HG02588 (cell line): ENCODE measurements around the gene GID8.

Experiments
- ATAC-seq: cut with Tn5 transposase; IDR thresholded peaks from one replicate; pipeline ENCODE4 v1.9.1; 2021; ENCODE audit warnings: mild to moderate bottlenecking, moderate library complexity; ENCODE audit not compliant: unreplicated experiment

Gene GID8

DNA sequence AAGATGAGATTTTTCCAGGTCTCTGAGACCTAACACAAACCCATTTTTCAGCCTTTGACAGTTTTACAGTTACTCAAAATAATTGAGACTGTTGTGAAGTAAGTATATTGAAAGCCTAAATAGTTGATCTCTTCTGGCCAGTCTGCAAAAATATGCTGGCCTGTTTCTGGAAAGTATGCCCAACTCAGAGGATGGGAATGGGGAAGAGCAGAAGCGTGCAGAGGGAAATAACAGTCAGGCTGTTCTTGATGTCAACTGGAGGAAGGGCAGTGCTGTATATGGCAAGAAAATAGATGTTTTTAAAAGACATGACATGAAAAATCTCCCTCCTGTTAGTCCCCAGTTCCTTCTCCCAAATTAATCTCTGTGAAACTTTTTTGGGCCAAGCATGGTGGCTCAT is 3.8 kb downstream of the GID8 start:
- ATAC-seq: no peak

DNA sequence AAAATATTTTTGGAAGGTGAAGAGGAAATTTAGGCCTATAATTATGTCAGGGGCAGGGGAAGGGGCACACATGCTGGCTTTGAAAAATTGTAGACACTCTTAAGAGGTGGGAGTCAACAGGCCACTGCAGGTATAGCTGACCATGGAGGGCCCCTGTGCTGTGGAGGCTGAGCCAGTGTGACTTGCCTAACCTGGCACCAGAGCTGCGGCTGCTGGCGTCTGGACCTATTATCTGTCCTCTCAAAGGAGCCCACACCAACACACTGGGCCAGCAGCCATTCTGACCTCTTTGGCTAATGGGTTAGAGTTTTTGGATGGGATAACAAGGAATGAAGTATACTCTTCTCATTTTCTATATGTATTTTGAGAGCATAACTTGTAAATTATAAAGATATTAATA is 4.5 kb downstream of the GID8 start:
- no peak for ATAC-seq

DNA sequence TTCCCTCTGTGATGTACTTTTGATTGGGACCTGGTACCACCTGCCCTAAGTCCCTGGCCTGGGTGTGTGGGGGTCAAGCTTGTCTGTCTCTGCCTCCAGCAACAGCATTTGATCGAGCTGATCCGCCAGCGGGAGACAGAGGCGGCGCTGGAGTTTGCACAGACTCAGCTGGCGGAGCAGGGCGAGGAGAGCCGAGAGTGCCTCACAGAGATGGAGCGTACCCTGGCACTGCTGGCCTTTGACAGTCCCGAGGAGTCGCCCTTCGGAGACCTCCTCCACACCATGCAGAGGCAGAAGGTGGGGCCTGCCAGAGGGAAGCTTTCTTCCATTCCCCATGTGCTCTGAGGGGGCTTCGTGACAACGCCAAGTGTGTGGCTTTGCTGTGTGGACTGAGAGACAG is 5.4 kb downstream of the GID8 start:
- no peak for ATAC-seq

DNA sequence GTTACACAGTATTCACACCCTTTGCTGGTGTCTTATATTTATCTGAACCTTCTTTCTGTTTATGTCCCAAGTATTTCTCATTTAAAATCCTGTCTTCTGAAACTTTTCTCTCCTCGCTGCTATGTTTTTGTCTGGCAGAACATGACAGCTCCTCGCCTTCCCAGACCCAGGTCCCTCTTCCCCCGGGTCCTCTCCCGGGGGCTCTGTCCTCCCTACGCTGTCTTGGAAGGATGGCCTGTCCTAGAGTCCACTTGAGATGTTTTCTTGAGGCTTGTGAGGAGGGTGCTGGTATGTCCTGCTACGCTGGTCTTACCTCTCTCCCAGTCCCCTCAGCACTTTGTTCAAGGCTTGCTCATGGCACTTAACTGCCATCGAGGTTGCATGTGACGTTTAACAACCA is 6.2 kb downstream of the GID8 start:
- no peak for ATAC-seq

DNA sequence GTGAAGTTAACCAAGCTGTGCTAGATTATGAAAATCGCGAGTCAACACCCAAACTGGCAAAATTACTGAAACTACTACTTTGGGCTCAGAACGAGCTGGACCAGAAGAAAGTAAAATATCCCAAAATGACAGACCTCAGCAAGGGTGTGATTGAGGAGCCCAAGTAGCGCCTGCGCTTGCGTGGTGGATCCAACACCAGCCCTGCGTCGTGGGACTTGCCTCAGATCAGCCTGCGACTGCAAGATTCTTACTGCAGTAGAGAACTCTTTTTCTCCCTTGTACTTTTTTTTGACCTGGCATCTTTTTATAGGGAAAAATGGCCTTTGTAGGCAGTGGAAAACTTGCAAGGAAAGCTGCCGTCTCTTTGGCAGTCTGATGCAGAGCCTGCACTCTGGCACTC is 6.8 kb downstream of the GID8 start:
- no peak for ATAC-seq

DNA sequence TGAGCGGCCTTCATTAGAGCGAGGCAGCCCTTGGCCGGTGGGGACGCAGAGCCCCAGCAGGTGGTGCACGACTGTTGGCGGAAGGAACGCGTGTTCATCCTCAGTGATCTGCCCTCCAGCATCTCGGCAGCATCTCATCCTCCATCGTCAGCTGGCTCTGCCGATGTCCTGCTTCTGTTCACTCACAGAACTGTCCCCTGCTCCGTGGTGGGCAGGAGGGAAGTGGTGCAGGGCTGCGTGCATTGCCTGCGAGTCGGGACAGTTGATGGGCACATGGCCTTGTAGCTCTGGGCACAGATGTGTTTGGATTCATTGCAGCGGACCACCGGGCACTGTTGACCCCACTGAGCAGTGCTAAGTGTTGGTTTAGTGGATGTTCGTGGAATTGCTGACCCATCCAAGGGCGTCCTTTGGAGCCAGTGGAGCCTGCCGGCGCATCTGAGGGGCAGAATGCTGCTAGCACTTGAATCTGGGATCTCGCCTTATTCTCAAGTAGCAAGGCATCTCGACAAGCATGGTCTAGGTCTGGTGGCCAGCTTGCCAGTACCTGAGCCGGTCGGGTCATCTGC is 7.9 kb downstream of the GID8 start:
- no peak for ATAC-seq

DNA sequence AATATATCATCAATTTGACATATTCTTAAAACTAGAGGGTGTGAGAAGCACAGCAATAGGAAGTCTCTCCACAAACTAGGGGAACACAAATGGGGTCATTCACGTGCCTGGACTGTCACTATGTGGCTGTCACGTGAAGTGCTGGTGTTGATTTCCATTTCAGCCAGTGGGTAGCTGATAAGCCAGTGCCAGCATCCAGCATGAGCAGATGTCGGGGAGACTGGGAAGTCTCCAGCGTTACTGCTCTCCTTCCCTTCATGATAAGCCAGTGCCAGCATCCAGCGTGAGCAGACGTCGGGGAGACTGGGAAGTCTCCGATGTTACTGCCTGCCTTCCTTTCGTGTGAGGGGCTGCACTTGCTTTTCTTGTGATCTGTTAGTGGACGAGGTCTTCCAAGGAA is 9.0 kb downstream of the GID8 start:
- no peak for ATAC-seq

GRCh38 chr20:62947532-62948300 is 9.8 kb downstream of the GID8 start:
- ATAC-seq: no peak

DNA sequence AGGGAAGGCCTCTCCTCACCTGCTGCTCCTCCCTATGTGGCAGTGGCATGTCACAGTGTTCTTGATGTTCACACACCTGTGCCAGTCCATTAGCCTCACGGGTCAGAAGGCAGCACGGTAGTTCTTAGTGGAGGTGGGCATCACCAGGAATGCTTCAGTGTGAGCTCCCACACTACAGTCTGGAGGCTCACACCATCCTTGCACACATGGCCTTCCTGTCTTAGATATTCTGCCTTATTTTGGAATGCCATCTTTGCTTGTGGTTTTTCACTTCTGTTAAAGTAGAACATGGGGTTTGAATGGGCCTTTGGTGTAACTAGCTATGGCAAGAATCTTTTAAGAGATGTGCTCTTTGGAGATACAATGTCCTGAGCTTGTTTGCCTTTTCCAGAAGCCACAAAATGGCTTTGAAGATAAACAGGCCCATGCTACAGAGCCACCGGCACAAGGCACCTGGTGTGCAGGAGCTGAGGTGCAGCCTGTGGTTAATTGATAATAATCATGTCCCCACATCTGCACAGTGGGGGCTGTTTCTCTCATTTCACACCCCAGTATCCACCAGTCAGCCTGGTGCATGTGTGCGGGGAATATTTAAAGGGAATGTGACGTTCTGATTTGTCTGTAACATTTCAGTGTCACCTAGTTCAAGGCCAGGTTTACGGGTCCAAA is 11.3 kb downstream of the GID8 start:
- ATAC-seq: no peak

DNA sequence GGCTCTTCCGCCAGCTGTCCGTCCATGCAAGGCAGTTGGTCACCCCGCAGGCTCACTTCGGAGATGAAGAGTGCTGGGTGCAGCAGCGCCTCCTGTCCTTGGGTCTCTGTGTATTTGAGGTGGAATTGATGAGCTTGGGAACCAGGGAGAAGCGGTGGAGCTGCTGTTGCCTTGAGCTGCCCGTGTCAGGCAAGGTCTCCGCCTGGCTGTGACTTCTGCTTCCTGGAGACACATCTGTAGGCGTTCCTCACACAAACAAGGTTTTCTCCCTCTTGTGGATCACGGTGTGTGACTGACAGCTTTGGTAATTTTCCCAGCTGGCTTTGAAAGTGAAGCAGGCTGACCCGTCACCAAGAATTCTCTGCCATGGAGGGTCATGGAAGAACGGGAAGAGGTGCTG is 12.0 kb downstream of the GID8 start:
- ATAC-seq: no peak

DNA sequence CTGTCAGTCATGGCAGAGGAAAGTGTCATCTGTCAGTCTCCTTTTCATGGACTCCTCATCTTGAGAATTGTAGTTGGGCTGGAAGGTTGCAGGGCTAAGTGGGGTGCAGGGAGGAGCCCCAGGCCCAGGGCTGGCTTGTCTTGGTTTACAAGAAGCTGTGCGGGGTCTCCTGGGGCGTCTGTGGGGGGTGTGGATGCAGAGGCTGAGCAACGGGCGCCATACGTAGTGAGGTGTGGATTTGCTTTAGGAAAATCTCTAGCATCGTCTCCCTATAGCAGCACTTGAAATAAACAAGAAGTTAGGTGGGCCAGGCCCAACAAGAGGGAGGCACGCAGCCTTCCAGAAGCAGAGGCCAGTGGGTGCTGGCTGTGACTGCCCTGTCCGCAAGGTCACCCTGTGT is 12.8 kb downstream of the GID8 start:
- no peak for ATAC-seq

- no peak for ATAC-seq
Measured at GRCh38 chr20:62951143-62951895, 13.4 kb downstream of the GID8 start.

- ATAC-seq: no peak
Measured at GRCh38 chr20:62951896-62952372, 14.0 kb downstream of the GID8 start.

- peak; percentile 50 for ATAC-seq
Measured at GRCh38 chr20:62952373-62952967, 14.5 kb downstream of the GID8 start, which contains the start of gene SLC17A9. Gene SLC17A9 (plus strand): TSS chr20:62952709. CDS start chr20:62952831, 122 bp downstream.

- ATAC-seq: peak; percentile 1
Measured at GRCh38 chr20:62952968-62953838, 15.3 kb downstream of the GID8 start.

DNA sequence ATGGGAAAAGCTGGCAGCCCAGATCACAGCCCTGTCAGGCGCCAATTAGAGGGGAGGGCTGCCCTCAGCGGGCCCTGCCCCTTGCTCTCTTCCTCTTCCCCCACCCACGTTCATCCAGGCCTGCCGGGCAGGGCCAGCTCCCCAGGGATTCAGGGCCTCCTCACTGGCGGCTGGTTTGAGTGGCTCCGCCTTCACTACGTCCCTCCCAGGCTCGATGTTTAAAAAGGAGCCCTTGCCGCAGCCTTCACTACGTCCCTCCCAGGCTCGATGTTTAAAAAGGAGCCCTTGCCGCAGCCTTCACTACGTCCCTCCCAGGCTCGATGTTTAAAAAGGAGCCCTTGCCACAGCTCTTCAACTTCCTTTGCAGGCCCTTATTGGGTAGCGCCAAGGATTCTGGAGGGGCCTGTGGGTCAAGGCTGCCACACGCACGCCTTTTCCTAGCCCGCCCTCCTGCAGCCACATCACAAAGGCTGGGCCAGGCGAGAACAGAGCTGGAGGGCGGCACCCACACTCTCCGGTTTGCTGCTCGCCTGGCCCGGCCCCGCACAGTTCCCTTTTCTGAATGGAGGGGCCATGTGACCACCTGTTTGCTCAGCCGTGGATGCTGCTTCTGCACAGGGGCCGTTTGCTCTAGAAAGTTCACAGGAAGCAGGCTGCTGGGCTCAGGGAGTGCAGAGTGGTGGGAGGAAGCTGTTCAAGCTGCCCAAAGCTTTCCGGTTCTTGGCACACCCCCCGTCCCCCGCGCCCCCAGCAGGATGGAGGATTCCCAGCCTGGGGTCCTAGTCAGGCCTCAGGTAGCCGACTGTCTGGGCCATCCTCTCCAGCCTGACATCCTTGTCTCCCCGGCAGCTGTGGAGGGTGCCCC is 16.1 kb downstream of the GID8 start:
- ATAC-seq: peak; percentile 73

DNA sequence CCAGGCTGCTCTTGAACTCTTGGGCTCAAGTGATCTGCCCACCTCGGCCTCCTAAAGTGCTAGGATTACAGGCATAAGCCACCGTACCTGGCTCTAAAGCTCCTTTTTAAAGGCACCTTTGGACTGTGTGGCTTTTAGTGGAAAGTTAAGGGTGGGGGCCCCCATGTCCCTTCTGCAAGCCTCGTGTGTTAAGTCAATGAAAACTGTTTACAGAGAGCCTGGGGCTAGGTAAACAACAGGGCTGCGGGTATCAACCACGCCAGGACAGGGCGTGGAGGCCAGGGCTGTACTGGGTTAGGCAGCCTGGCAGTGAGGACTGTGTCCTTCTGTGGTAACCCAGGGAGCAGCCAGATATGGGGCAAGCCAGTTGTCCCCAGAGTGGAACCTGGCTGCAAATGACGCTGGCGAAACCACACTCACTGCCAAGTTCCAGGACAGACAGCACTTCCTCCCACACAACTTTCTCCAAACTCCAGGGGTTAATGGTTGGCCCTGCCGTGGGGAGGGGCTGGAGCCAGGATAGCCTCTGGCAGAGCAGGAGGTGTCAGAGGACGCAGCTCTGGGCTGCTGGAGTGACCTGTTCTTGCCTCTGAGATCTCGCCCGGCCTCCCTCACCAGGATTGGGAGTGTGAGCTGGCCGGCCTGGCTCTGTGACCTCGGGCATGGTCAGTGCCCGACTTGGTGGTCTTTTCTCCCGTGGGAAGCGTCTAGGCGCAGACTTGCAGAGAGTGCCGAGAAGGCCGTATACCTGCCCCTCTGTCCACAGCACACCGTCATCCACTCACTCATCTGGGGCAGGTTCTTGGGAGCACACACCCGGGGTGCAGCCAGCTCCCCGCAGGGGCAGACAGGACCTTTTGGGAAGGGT is 17.8 kb downstream of the GID8 start:
- no peak for ATAC-seq
